Measurements from ENCODE around the gene AGBL4. TPM values are rescaled to one million over a fixed set of nuclear protein-coding genes. Genes with fewer than 3 reads are reported as not detected.

The AGBL4 gene
- total and polyA plus RNA-seq, 7 donors: 0.09 to 0.36 (median 0.16) TPM; not detected in 4

DNA sequence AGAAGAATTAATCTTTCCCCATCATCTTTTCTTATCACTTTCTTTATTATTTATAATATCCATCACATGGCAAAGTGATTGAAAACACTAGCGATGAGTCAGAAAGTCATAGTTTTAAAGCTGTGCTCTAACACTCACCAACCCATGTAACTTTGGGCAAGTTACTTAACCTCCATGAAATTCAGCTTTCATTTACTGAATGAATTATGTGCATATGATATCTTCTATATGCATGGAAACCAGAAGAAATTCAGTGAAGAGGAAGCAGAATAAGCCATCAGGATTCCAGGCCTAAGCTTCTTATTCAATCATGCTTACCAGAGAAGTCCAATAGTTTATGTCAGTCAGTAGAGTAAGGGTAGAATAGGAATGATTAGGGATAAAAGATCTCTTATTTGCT is 300.1 kb downstream of the AGBL4 start:
- Histone ChIP-seq H3K27ac (no peak overlapping the region), H3K4me1 (no peaks in the 10 kb centered on the region), H3K27me3 (no peaks in the 10 kb centered on the region), H3K4me3 (no peak overlapping the region), H3K36me3 (no peaks in the 10 kb centered on the region), H3K9me3 (no peaks in the 10 kb centered on the region)
- TF ChIP-seq, protein P1, sequence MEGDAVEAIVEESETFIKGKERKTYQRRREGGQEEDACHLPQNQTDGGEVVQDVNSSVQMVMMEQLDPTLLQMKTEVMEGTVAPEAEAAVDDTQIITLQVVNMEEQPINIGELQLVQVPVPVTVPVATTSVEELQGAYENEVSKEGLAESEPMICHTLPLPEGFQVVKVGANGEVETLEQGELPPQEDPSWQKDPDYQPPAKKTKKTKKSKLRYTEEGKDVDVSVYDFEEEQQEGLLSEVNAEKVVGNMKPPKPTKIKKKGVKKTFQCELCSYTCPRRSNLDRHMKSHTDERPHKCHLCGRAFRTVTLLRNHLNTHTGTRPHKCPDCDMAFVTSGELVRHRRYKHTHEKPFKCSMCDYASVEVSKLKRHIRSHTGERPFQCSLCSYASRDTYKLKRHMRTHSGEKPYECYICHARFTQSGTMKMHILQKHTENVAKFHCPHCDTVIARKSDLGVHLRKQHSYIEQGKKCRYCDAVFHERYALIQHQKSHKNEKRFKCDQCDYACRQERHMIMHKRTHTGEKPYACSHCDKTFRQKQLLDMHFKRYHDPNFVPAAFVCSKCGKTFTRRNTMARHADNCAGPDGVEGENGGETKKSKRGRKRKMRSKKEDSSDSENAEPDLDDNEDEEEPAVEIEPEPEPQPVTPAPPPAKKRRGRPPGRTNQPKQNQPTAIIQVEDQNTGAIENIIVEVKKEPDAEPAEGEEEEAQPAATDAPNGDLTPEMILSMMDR (IDR thresholded peaks at IDR 0.05): no peak
- TF ChIP-seq EP300 (IDR thresholded peaks at IDR 0.05) (no peak), POLR2AphosphoS5 (IDR thresholded peaks at IDR 0.05) (no peak), POLR2A (IDR thresholded peaks at IDR 0.05) (no peak)
- WGBS, 2 donors: 95 to 97% methylated on average over 1 of the region's 1 CpG
- no peak for DNase-seq
- intact Hi-C loops (cut with DNase I): no loop called here

DNA sequence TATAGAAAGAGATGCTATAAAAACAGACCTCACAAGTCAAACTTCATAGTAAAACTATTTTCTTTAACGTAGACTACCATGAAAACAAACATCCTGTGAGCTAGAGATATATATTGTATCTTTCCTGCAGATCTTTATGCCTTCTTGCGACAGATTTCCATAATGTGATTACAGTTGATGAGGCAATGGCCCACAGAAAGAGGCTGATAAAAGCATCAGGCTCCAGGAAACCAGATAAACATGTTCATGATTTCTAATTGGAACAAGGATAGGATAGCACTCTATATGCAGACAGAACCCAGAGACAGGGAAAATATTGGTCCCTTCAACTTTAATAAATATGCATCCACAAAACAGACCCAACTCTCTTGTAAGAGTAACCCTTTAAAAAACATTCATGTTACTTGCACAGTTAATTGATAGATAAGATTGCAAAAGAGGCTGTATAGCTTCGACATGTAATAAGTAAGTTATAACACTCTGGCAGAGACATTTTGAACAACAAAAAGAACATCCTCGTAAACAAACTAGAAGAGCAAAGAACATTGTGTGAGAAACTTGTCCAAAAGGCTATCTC is 329.4 kb downstream of the AGBL4 start:
- Histone ChIP-seq H3K27ac (no peak overlapping the region), H3K27me3 (no peaks in the 10 kb centered on the region), H3K4me3 (no peak overlapping the region), H3K9me3 (no peaks in the 10 kb centered on the region), H3K36me3 (no peaks in the 10 kb centered on the region), H3K4me1 (no peaks in the 10 kb centered on the region)
- WGBS, 2 donors: 54 to 61% methylated on average over 4 of the region's 4 CpGs
- intact Hi-C loops (cut with DNase I): no loop called here
- no peak for TF ChIP-seq EP300 (IDR thresholded peaks at IDR 0.05)
- TF ChIP-seq, protein P1 (IDR thresholded peaks at IDR 0.05): no peak
- no peak for TF ChIP-seq POLR2A (IDR thresholded peaks at IDR 0.05)
- no peak for TF ChIP-seq POLR2AphosphoS5 (IDR thresholded peaks at IDR 0.05)
- DNase-seq: no peak

DNA sequence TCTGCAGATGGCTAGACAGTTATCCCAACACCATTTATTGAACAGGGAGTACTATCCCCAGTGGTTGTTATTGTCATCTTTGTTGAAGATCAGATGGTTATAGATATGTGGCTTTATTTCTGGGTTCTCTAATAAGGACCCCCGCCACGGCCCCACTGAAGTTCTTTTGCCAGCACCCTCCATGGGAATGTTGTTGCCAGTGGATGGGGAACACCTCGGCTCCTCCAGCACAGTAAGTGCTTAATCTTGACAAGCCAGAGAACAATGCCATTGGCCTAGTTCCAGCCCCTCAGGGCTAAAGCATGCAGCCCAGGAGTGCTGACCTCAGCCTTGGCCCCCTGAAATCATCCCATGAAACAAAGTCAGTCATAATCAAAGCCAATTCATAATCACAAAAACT is 337.6 kb downstream of the AGBL4 start:
- Histone ChIP-seq H3K4me1 (no peaks in the 10 kb centered on the region), H3K4me3 (no peak overlapping the region), H3K9me3 (no peaks in the 10 kb centered on the region), H3K36me3 (no peaks in the 10 kb centered on the region), H3K27me3 (no peaks in the 10 kb centered on the region), H3K27ac (no peak overlapping the region)
- 76 to 80% methylated on average over 3 of the region's 3 CpGs for WGBS, 2 donors
- TF ChIP-seq EP300 (IDR thresholded peaks at IDR 0.05): no peak
- TF ChIP-seq POLR2AphosphoS5 (IDR thresholded peaks at IDR 0.05): no peak
- no peak for TF ChIP-seq POLR2A (IDR thresholded peaks at IDR 0.05)
- TF ChIP-seq, protein P1 (IDR thresholded peaks at IDR 0.05): no peak
- DNase-seq: no peak
- intact Hi-C loops (cut with DNase I): no loop called here

DNA sequence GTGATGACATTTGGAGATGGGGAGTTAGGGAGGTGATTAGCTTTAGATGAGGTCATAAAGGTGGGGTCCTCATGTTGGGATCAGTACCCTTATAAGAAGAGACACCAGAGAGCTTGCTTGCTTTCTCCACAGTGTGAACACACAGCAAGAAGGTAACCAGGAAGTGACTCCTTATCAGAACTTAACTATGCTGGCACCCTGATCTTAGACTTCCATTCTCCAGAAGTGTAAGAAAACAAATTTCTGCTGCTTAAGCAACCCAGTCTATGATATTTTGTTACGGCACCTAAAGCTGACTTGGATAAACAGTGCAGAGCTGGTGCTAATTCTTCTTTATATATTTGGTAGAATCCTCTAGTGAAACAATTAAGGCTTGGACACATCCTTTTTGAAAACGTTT is 346.0 kb downstream of the AGBL4 start:
- intact Hi-C loops (cut with DNase I): no loop called here
- H3K9me3 ChIP-seq: no peaks in the 10 kb centered on the region

More for the DNA sequence above, 346.0 kb downstream of the AGBL4 start:
- no peaks in the 10 kb centered on the region for H3K4me1 ChIP-seq
- no peak overlapping the region for H3K27ac ChIP-seq
- WGBS, 2 donors: 49 to 51% methylated on average over 2 of the region's 2 CpGs
- H3K36me3 ChIP-seq: no peaks in the 10 kb centered on the region
- no peak overlapping the region for H3K4me3 ChIP-seq
- TF ChIP-seq POLR2A (IDR thresholded peaks at IDR 0.05) (no peak), POLR2AphosphoS5 (IDR thresholded peaks at IDR 0.05) (no peak), EP300 (IDR thresholded peaks at IDR 0.05) (no peak)
- TF ChIP-seq, protein P1 (IDR thresholded peaks at IDR 0.05): no peak
- no peak for DNase-seq
- no peaks in the 10 kb centered on the region for H3K27me3 ChIP-seq
